ENCODE data around the gene PHYHD1. TPM values are rescaled to one million over a fixed set of nuclear protein-coding genes. Genes with fewer than 3 reads are reported as not detected.

Gene PHYHD1
- total RNA-seq, 3 donors from 2014 or later (not counting 1 experiment from before 2014, with no cell fraction given) = 5.4 to 6.0 (median 5.4) TPM

- WGBS (ENCODE audit: insufficient coverage) = 85% methylated on average over 15 of the region's 15 CpGs
- no peaks in the 10 kb centered on the region for H3K36me3 Mint-ChIP-seq
- H3K27me3 Mint-ChIP-seq (ENCODE audit: low read depth in 2 of 2) = no peaks in the 10 kb centered on the region
- H3K4me1 Mint-ChIP-seq = peaks cover 68 to 76% of the 10 kb centered on the region in 2 donors
- H3K4me3 Mint-ChIP-seq = peak overlapping the region; percentile 51
- intact Hi-C loops (cut with micrococcal nuclease) = no loop called here
- DNase-seq (no peak), ATAC-seq (no peak)
- no peak for TF ChIP-seq CTCF (IDR thresholded peaks at IDR 0.05)
- H3K9me3 Mint-ChIP-seq = no peaks in the 10 kb centered on the region
- no peaks in the 10 kb centered on the region for H3K9me3 ChIP-seq (ENCODE audit: control insufficient read depth, insufficient read depth, low read length)
- peaks cover 37% of the 10 kb centered on the region for H3K36me3 ChIP-seq (ENCODE audit: control insufficient read depth, insufficient read depth, low read length)
- no peak overlapping the region for H3K27ac ChIP-seq (ENCODE audit: low read length)
- H3K4me1 ChIP-seq (ENCODE audit: control insufficient read depth, insufficient read depth, low read length) = peaks cover 46% of the 10 kb centered on the region
- H3K27ac Mint-ChIP-seq = peak overlapping the region; percentile 93 to 97
- H3K27me3 ChIP-seq (ENCODE audit: control insufficient read depth, insufficient read depth, low read length) = no peaks in the 10 kb centered on the region
- H3K4me3 ChIP-seq (ENCODE audit: low read length) = no peak overlapping the region
Observed at GRCh38 chr9:128885798-128886197, 35.0 kb upstream of the PHYHD1 start.

- DNase-seq = no peak
- Histone ChIP-seq H3K9me3 (ENCODE audit: control insufficient read depth, insufficient read depth, low read length) (no peaks in the 10 kb centered on the region), H3K27me3 (ENCODE audit: control insufficient read depth, insufficient read depth, low read length) (no peaks in the 10 kb centered on the region), H3K36me3 (ENCODE audit: control insufficient read depth, insufficient read depth, low read length) (peaks cover 37% of the 10 kb centered on the region), H3K4me3 (ENCODE audit: low read length) (no peak overlapping the region), H3K4me1 (ENCODE audit: control insufficient read depth, insufficient read depth, low read length) (peaks cover 46% of the 10 kb centered on the region), H3K27ac (ENCODE audit: low read length) (no peak overlapping the region)
- H3K27me3 Mint-ChIP-seq (ENCODE audit: low read depth in 2 of 2) = no peaks in the 10 kb centered on the region
- H3K4me1 Mint-ChIP-seq = peaks cover 63 to 71% of the 10 kb centered on the region in 2 donors
- no peak for TF ChIP-seq CTCF (IDR thresholded peaks at IDR 0.05)
- intact Hi-C loops (cut with micrococcal nuclease) = no loop called here
- H3K36me3 Mint-ChIP-seq = no peaks in the 10 kb centered on the region
- no peaks in the 10 kb centered on the region for H3K9me3 Mint-ChIP-seq
- no peak for ATAC-seq
- WGBS (ENCODE audit: insufficient coverage) = 84% methylated on average over 13 of the region's 13 CpGs
- H3K27ac Mint-ChIP-seq = peak overlapping the region; percentile 93 to 97
- peak overlapping the region; percentile 25 for H3K4me3 Mint-ChIP-seq
Observed at GRCh38 chr9:128886211-128886891, 34.4 kb upstream of the PHYHD1 start.

- H3K27me3 Mint-ChIP-seq (ENCODE audit: low read depth in 2 of 2) = no peaks in the 10 kb centered on the region
- ATAC-seq (no peak), DNase-seq (no peak)
- H3K4me3 ChIP-seq (ENCODE audit: low read length) = no peak overlapping the region
- TF ChIP-seq CTCF (IDR thresholded peaks at IDR 0.05) = no peak
- H3K4me1 ChIP-seq (ENCODE audit: control insufficient read depth, insufficient read depth, low read length) = peaks cover 53% of the 10 kb centered on the region
- peaks cover 57 to 70% of the 10 kb centered on the region in 2 donors for H3K4me1 Mint-ChIP-seq
- H3K27ac ChIP-seq (ENCODE audit: low read length) = no peak overlapping the region
- H3K36me3 ChIP-seq (ENCODE audit: control insufficient read depth, insufficient read depth, low read length) = peaks cover 38% of the 10 kb centered on the region
- H3K27me3 ChIP-seq (ENCODE audit: control insufficient read depth, insufficient read depth, low read length) = no peaks in the 10 kb centered on the region
- H3K9me3 Mint-ChIP-seq = no peaks in the 10 kb centered on the region
- no peak overlapping the region for H3K4me3 Mint-ChIP-seq
- WGBS (ENCODE audit: insufficient coverage) = 100% methylated on average over 3 of the region's 3 CpGs
- intact Hi-C loops (cut with micrococcal nuclease) = no loop called here
- no peaks in the 10 kb centered on the region for H3K36me3 Mint-ChIP-seq
- H3K27ac Mint-ChIP-seq = peak overlapping the region; percentile 93 to 97
- H3K9me3 ChIP-seq (ENCODE audit: control insufficient read depth, insufficient read depth, low read length) = no peaks in the 10 kb centered on the region
Observed at GRCh38 chr9:128887049-128887448, 33.7 kb upstream of the PHYHD1 start.

GRCh38 chr9:128887914-128888350 lies 32.9 kb upstream of the PHYHD1 start:
- Histone ChIP-seq H3K27ac (ENCODE audit: low read length) (no peak overlapping the region), H3K4me3 (ENCODE audit: low read length) (no peak overlapping the region), H3K27me3 (ENCODE audit: control insufficient read depth, insufficient read depth, low read length) (no peaks in the 10 kb centered on the region), H3K9me3 (ENCODE audit: control insufficient read depth, insufficient read depth, low read length) (no peaks in the 10 kb centered on the region), H3K4me1 (ENCODE audit: control insufficient read depth, insufficient read depth, low read length) (peaks cover 57% of the 10 kb centered on the region), H3K36me3 (ENCODE audit: control insufficient read depth, insufficient read depth, low read length) (peaks cover 46% of the 10 kb centered on the region)
- TF ChIP-seq CTCF (IDR thresholded peaks at IDR 0.05) = no peak
- H3K4me3 Mint-ChIP-seq = no peak overlapping the region
- 82% methylated on average over 9 of the region's 9 CpGs for WGBS (ENCODE audit: insufficient coverage)
- H3K36me3 Mint-ChIP-seq = no peaks in the 10 kb centered on the region
- H3K4me1 Mint-ChIP-seq = peaks cover 54 to 67% of the 10 kb centered on the region in 2 donors
- DNase-seq = no peak
- H3K27ac Mint-ChIP-seq = peak overlapping the region in 1 of 2 donors; percentile 93
- no peaks in the 10 kb centered on the region for H3K9me3 Mint-ChIP-seq
- no peaks in the 10 kb centered on the region for H3K27me3 Mint-ChIP-seq (ENCODE audit: low read depth in 2 of 2)
- no peak for ATAC-seq
- intact Hi-C loops (cut with micrococcal nuclease) = no loop called here
